Activated naive CD4-positive, alpha-beta T cell treated with anti-CD3 and anti-CD28 coated beads, Interleukin-2, amount 50 U/mL, for 72 hours (primary cell): ENCODE measurements around the gene KLC1. TPM values are rescaled to one million over a fixed set of nuclear protein-coding genes. Genes with fewer than 3 reads are reported as not detected.

Experiments
- ATAC-seq, 2 donors: fragments of 150-1000 bp; cut with Tn5 transposase; 2 replicates each; pipeline ENCODE4 v1.10.0; 2021; ENCODE audit warnings: mild to moderate bottlenecking in 2 of 2, moderate library complexity in 2 of 2
- DNase-seq, 2 donors: peaks; one replicate each; pipeline ENCODE4 v3.0.0; 2021 to 2022; ENCODE audit warnings: low spot score in 2 of 2
- H3K27ac Mint-ChIP-seq, 2 donors: one replicate each; pipeline ENCODE4 v1.8.0; 2022; ENCODE audit warnings: mild to moderate bottlenecking in 2 of 2, mixed read lengths in 2 of 2
- H3K36me3 Mint-ChIP-seq, 2 donors: one replicate each; pipeline ENCODE4 v1.8.0; 2022; ENCODE audit warnings: mixed read lengths in 2 of 2
- H3K9me3 Mint-ChIP-seq, 2 donors: one replicate each; pipeline ENCODE4 v1.8.0; 2022; ENCODE audit warnings: mixed read lengths in 2 of 2
- total RNA-seq, 2 donors: library from RNA; stranded (reverse); gene quantifications; one replicate each; pipeline ENCODE4 v1.2.3, GENCODE V29; 2022

Gene KLC1
- total RNA-seq, 2 donors from 2014 or later, result 114 to 137 TPM

GRCh38 chr14:103692159-103692558, 63.1 kb downstream of the KLC1 start:
- no peaks in the 10 kb centered on the region for H3K9me3 Mint-ChIP-seq
- ATAC-seq (no peak), DNase-seq (no peak)
- no peak overlapping the region for H3K27ac Mint-ChIP-seq
- H3K36me3 Mint-ChIP-seq, result no peaks in the 10 kb centered on the region

- no peaks in the 10 kb centered on the region for H3K36me3 Mint-ChIP-seq
- ATAC-seq (no peak), DNase-seq (no peak)
- H3K27ac Mint-ChIP-seq, result no peak overlapping the region
- no peaks in the 10 kb centered on the region for H3K9me3 Mint-ChIP-seq
These were observed 63.9 kb downstream of the KLC1 start for GRCh38 chr14:103692871-103693270.

GRCh38 chr14:103693515-103693914, 64.5 kb downstream of the KLC1 start:
- DNase-seq, result no peak
- no peak for ATAC-seq
- no peaks in the 10 kb centered on the region for H3K9me3 Mint-ChIP-seq
- no peaks in the 10 kb centered on the region for H3K36me3 Mint-ChIP-seq
- H3K27ac Mint-ChIP-seq, result no peak overlapping the region

DNA sequence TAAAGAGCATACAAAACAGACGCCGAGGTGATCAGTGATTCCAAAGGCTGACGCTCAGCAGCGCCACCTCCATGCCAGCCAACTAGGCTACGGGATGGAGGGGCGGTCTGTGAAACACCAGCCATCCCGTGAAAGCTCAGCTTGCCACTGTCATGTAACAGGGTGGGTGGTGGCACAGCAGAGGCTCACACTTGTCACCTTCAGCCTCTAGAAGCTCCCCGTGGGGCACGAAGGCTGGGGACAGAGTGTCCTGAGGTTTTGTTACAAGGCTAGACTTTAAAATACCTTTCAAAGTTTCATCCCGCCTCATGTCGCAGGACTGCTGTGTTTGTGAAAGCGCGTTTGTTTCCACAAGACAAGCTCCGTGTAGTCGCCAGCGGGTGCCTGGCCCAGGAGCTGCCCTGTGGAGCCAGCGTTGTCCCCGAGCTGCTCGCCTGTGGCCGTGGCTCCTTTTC, 65.6 kb downstream of the KLC1 start:
- Mint-ChIP-seq H3K36me3 (no peaks in the 10 kb centered on the region), H3K27ac (no peak overlapping the region), H3K9me3 (no peaks in the 10 kb centered on the region)
- DNase-seq (no peak), ATAC-seq (no peak)

DNA sequence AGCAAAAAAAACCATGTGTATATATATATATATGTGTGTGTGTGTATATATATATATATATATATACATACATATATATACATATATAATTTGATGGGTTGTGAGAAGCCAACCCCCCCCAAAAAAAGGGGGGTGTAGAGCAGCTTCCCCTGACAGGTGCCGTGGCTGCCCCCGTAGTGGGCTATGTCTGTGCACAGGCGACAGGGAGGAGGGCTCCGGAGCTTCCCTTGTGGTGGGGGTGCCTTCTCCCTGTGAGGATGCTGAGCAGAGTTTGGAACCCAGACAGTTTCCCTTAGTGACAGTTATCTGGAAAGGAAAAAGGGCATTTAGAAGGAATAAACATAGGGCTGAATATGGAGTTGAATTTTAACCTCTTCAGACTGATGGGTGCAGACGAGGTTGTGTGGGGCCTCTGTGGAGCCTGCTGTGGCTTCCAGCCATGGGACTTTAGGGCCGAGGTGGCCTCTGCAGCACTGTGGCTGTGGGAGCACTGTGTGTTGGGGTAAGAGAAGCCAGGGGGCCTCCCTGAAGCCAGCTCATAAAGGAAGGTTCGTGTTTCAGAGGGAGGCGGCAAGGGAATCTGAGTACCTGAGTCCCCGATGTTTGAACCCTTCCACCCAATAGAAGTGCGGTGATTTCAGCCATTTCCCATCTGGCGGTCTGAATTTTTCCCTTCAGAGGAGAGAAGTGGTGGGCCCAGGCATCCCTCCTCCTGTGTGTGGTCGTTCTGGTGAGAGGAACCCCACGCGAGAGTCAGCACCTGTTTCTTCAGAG, 66.5 kb downstream of the KLC1 start:
- Mint-ChIP-seq H3K27ac (no peak overlapping the region), H3K36me3 (no peaks in the 10 kb centered on the region), H3K9me3 (no peaks in the 10 kb centered on the region)
- ATAC-seq (no peak), DNase-seq (no peak)

- ATAC-seq, result no peak
- H3K36me3 Mint-ChIP-seq, result no peaks in the 10 kb centered on the region
- H3K9me3 Mint-ChIP-seq, result no peaks in the 10 kb centered on the region
- peak overlapping the region; percentile 68 to 81 for H3K27ac Mint-ChIP-seq
- no peak for DNase-seq
These were observed 67.0 kb downstream of the KLC1 start for GRCh38 chr14:103696070-103696402.

- Mint-ChIP-seq H3K36me3 (no peaks in the 10 kb centered on the region), H3K9me3 (no peaks in the 10 kb centered on the region), H3K27ac (peak overlapping the region; percentile 55 to 68)
- ATAC-seq (no peak), DNase-seq (no peak)
These were observed 67.6 kb downstream of the KLC1 start for GRCh38 chr14:103696466-103697071.

DNA sequence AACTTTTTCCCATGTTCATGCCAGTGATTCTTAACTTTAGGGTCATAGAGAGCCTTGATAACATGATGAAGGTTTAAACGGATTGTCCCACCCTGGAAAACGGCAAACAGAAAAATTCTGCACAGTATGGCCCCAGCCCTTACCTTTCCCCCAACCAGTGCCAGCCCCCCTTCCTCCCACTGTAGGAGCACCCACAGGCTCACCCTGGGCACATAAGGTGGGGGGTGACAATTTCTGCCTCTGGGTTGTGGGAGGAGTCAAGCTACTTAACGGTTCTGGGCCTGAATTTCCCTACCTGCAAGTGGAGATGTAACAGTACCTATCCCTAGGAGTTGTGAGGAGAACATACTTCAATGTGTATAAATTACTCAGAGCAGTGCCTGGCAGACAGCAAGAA, 68.2 kb downstream of the KLC1 start:
- H3K36me3 Mint-ChIP-seq, result no peaks in the 10 kb centered on the region
- DNase-seq (no peak), ATAC-seq (no peak)
- H3K27ac Mint-ChIP-seq, result peak overlapping the region; percentile 45 to 74
- H3K9me3 Mint-ChIP-seq, result no peaks in the 10 kb centered on the region

GRCh38 chr14:103697603-103698379, 68.8 kb downstream of the KLC1 start:
- DNase-seq, result no peak
- Mint-ChIP-seq H3K9me3 (no peaks in the 10 kb centered on the region), H3K36me3 (no peaks in the 10 kb centered on the region), H3K27ac (peak overlapping the region; percentile 45 to 74)
- ATAC-seq, result peak; percentile 6 to 11

DNA sequence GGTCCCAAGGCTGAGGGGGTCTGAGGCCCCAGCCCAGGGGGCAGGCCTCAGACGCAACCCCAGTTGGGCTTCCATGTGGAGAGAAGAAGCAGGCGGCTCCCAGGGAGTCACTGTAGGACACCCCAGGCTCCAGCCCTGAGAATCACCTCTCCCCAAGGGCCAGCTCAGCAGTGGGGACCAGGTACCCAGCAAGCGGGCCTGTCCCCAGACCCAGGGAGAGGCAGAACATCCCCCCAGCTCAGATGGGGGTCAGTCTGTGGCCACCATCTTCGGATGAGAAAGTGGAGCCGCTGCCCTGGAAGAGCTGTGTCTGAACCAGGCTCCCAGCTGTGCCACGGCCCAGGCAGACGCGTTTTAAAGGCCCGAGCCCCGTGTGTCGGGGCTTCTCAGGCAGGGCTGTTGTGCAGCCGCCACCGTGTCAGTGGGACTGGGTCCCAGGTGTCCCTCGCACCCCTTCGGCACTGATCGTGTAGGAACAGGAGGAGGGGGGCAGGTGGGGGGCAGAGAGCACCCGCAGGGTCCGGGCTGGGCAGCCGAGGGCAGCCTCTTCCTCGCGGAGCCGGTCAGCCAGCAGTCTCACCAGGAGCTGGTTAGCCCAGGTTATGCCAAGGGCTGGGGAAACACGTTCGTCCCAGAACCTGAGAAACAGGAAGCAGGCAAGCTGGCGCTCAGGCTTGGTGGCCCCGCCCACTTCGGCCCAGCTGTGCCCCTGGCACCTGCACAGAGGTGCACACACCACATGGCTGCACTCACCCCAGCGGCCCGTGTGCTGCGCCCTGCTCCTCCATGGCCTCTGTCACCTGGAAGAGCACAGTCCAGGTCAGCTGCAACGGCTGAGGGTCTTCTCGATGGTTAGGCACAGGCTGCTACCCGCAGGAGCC, 69.6 kb downstream of the KLC1 start:
- H3K27ac Mint-ChIP-seq, result peak overlapping the region in 1 of 2 donors; percentile 71
- no peaks in the 10 kb centered on the region for H3K9me3 Mint-ChIP-seq
- DNase-seq (no peak), ATAC-seq (no peak)
- no peaks in the 10 kb centered on the region for H3K36me3 Mint-ChIP-seq

DNA sequence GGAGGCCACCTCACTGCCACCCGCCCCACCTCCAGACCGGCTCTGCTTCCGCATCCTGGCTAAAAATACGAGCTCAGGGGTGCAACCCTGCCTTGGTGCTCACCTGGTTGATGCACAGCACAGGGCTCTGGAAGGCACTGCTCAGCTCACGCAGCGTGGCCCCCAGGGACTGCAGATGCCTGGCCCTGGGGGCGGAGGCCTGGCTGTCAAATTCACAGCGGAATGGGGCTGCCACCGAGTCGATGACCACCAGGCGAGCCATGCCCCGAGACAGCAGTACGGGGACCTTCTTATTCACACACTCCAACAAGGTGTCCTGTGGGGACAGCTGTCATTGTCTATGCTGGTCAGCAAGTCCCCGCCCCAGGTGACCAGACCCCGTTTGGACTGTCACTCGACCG, 70.2 kb downstream of the KLC1 start:
- no peak for ATAC-seq
- H3K27ac Mint-ChIP-seq, result peak overlapping the region; percentile 71 to 94

GRCh38 chr14:103699901-103700752, 71.1 kb downstream of the KLC1 start:
- Mint-ChIP-seq H3K36me3 (no peaks in the 10 kb centered on the region), H3K27ac (peak overlapping the region; percentile 71 to 94), H3K9me3 (no peaks in the 10 kb centered on the region)
- DNase-seq (no peak), ATAC-seq (no peak)

More for the DNA sequence above, 70.2 kb downstream of the KLC1 start:
- DNase-seq, result no peak
- no peaks in the 10 kb centered on the region for H3K36me3 Mint-ChIP-seq
- H3K9me3 Mint-ChIP-seq, result no peaks in the 10 kb centered on the region

DNA sequence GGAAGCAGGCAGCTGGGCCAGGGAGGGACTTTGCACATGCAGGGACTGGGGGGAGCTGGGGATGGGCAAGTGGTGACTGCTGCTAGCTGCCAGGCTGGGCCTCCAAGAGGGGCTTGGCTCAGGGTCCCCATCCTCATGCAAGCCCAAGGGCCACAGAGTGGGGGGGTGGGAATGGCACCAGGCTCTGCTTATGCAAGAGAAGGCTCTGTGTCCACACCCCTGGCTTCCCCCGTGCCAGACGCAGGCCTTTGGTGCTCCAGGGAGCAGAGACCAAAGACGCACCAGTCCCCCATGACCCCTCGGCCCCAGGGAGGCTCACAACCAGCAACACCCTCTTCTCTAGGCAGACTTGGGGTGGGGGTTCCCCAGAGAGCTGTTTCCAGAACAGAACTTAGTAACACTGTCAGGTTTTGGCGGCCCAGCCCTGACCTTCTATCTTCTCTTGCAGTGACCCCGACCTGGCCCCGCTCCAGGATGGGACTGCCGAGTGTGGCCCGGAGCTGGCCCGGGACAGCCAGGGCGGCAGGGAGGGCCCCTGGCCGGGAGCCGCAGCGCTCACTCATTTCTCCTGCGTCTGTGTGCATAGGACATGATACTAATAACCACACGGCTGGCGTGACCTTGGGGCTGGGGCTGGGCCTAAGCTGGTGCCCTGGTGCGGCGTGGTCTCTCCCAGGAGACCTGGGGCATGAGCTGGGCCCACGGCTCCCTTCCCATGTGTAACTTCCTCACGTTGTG, 71.9 kb downstream of the KLC1 start:
- Mint-ChIP-seq H3K36me3 (no peaks in the 10 kb centered on the region), H3K9me3 (no peaks in the 10 kb centered on the region), H3K27ac (peak overlapping the region in 1 of 2 donors; percentile 44)
- DNase-seq (no peak), ATAC-seq (no peak)

- Mint-ChIP-seq H3K36me3 (no peaks in the 10 kb centered on the region), H3K9me3 (no peaks in the 10 kb centered on the region), H3K27ac (peak overlapping the region in 1 of 2 donors; percentile 64)
- DNase-seq (no peak), ATAC-seq (no peak)
These were observed 73.1 kb downstream of the KLC1 start for GRCh38 chr14:103702095-103702494.
